H1 (cell line): ENCODE measurements around the gene UBE2H. TPM values are rescaled to one million over a fixed set of nuclear protein-coding genes. Genes with fewer than 3 reads are reported as not detected.

Experiments
- CTCF ChIA-PET: fragments of 300-600 bp; sonication (Branson Sonifier 250); formaldehyde crosslinking; loops from one replicate; lab custom pipeline; 2021; ENCODE audit not compliant: partially characterized antibody; lab: Charles Lee
- POLR2A ChIA-PET: fragments of 300-600 bp; sonication (Branson Sonifier 250); formaldehyde crosslinking; loops from one replicate; lab custom pipeline; 2021; ENCODE audit warnings: inconsistent platforms; ENCODE audit not compliant: partially characterized antibody; lab: Charles Lee
- DNase-seq, 2 experiments: peaks; one replicate each; pipeline versions ENCODE4 v3.0.0 to v3.0.0-alpha.2; 2010 to 2022; ENCODE audit warnings: low spot score in 2 of 2, low read depth in 1 of 2, mixed read lengths in 1 of 2
- FAIRE-seq: peaks from 2 replicates; lab custom pipeline; 2011; peaks lifted over from hg19 to GRCh38; lab: Jason Lieb, UNC
- H2AFZ ChIP-seq: 2 replicates; pipeline ENCODE4 v1.8.1; 2012; ENCODE audit warnings: low read length, inconsistent platforms
- H2AK5ac ChIP-seq: 2 replicates; pipeline ENCODE4 v1.6.1; 2013; ENCODE audit warnings: low read depth, low read length
- H2BK120ac ChIP-seq: replicated peaks from 2 replicates; pipeline ENCODE3; 2013; ENCODE audit warnings: low read depth, low read length, inconsistent platforms
- H2BK12ac ChIP-seq: 2 replicates; pipeline ENCODE4 v1.6.1; 2013; ENCODE audit warnings: low read depth, low read length
- H2BK15ac ChIP-seq: 2 replicates; pipeline ENCODE4 v1.6.1; 2013; ENCODE audit warnings: low read length
- H2BK20ac ChIP-seq: 2 replicates; pipeline ENCODE4 v1.6.1; 2013; ENCODE audit warnings: low read length
- H2BK5ac ChIP-seq: 2 replicates; pipeline ENCODE4 v1.6.1; 2013; ENCODE audit warnings: low read depth, low read length
- H3K14ac ChIP-seq: 2 replicates; pipeline ENCODE4 v1.6.1; 2013; ENCODE audit warnings: inconsistent platforms; ENCODE audit not compliant: insufficient read length
- H3K18ac ChIP-seq: 2 replicates; pipeline ENCODE4 v1.6.1; 2013; ENCODE audit warnings: low read length; ENCODE audit errors: extremely low read depth
- H3K23ac ChIP-seq: 2 replicates; pipeline ENCODE4 v1.6.1; 2013; ENCODE audit warnings: inconsistent platforms; ENCODE audit not compliant: insufficient read length
- H3K23me2 ChIP-seq: 2 replicates; pipeline ENCODE4 v1.6.1; 2013; ENCODE audit warnings: low read depth, low read length
- H3K27ac ChIP-seq: 2 replicates; pipeline ENCODE4 v1.6.1; 2011; ENCODE audit warnings: low read depth, low read length, inconsistent platforms
- H3K27me3 ChIP-seq, 4 experiments: replicated peaks in 1 of 4; 1 replicate in 1 of 4; 2 replicates in 3 of 4; pipeline versions ENCODE4 v1.6.1 to v1.8.1; 2011 to 2013; ENCODE audit warnings: low read length in 3 of 4, mild to moderate bottlenecking in 3 of 4, inconsistent platforms in 2 of 4, mixed read lengths in 2 of 4, moderate library complexity in 1 of 4; ENCODE audit not compliant: control insufficient read depth in 3 of 4, insufficient read depth in 3 of 4; ENCODE audit errors: extremely low read depth in 1 of 4
- H3K36me3 ChIP-seq, 4 experiments: 2 replicates each; pipeline versions ENCODE4 v1.6.1 to v1.8.1; 2011 to 2013; ENCODE audit warnings: mild to moderate bottlenecking in 4 of 4, low read length in 3 of 4, moderate library complexity in 2 of 4, control low read depth in 1 of 4, inconsistent platforms in 1 of 4; ENCODE audit not compliant: insufficient read depth in 4 of 4, control insufficient read depth in 2 of 4
- H3K4ac ChIP-seq: replicated peaks from 2 replicates; pipeline ENCODE3; 2013; ENCODE audit warnings: low read length, low read depth, mixed read lengths, inconsistent platforms; ENCODE audit not compliant: insufficient read length
- H3K4me1 ChIP-seq, 4 experiments: replicated peaks in 1 of 4; 1 replicate in 1 of 4; 2 replicates in 3 of 4; pipeline versions ENCODE4 v1.6.1 to v1.8.1; 2011 to 2013; ENCODE audit warnings: low read length in 3 of 4, inconsistent platforms in 2 of 4, mixed read lengths in 1 of 4; ENCODE audit not compliant: insufficient read depth in 4 of 4, control insufficient read depth in 3 of 4
- H3K4me2 ChIP-seq, 2 experiments: 2 replicates each; pipeline versions ENCODE4 v1.6.1 to v1.8.1; 2011 to 2013; ENCODE audit warnings: low read depth in 2 of 2, low read length in 2 of 2, control low read depth in 1 of 2, inconsistent platforms in 1 of 2, mild to moderate bottlenecking in 1 of 2; ENCODE audit not compliant: insufficient read depth in 1 of 2
- H3K4me3 ChIP-seq, 4 experiments: fragments of 200-600, 300-600 bp in 1 of 4; sonication (generic), shearing (Covaris generic), sonication (Bioruptor Twin) in 1 of 4; 2 replicates each; pipeline versions ENCODE4 v1.5.1 to v1.8.1; 2011 to 2016; ENCODE audit warnings: low read length in 4 of 4, low read depth in 3 of 4, control low read depth in 2 of 4, inconsistent platforms in 2 of 4, mild to moderate bottlenecking in 2 of 4, mixed read lengths in 1 of 4, moderate library complexity in 1 of 4; ENCODE audit not compliant: insufficient read depth in 2 of 4; ENCODE audit errors: extremely low read depth in 1 of 4
- H3K56ac ChIP-seq: replicated peaks from 2 replicates; pipeline ENCODE3; 2013; ENCODE audit warnings: low read depth, mild to moderate bottlenecking, mixed read lengths, low read length, inconsistent platforms; ENCODE audit not compliant: insufficient read length
- H3K79me1 ChIP-seq: 2 replicates; pipeline ENCODE4 v1.6.1; 2013; ENCODE audit warnings: low read depth, low read length, control low read depth
- H3K79me2 ChIP-seq, 2 experiments: 2 replicates each; pipeline versions ENCODE4 v1.6.1 to v1.8.1; 2012 to 2013; ENCODE audit warnings: low read length in 2 of 2, mild to moderate bottlenecking in 2 of 2, inconsistent platforms in 1 of 2; ENCODE audit not compliant: insufficient read depth in 2 of 2, control insufficient read depth in 1 of 2
- H3K9ac ChIP-seq, 4 experiments: replicated peaks in 1 of 4; 1 replicate in 1 of 4; 2 replicates in 3 of 4; pipeline versions ENCODE4 v1.6.1 to v1.8.1; 2011 to 2013; ENCODE audit warnings: low read depth in 3 of 4, low read length in 3 of 4, control low read depth in 2 of 4, mild to moderate bottlenecking in 2 of 4, moderate library complexity in 2 of 4, inconsistent platforms in 1 of 4; ENCODE audit errors: extremely low read depth in 1 of 4
- H3K9me3 ChIP-seq, 2 experiments: 2 replicates each; pipeline versions ENCODE4 v1.6.1 to v1.8.1; 2012 to 2013; ENCODE audit warnings: mild to moderate bottlenecking in 2 of 2, moderate library complexity in 2 of 2, control low read depth in 1 of 2, inconsistent platforms in 1 of 2, low read depth in 1 of 2, low read length in 1 of 2, mixed read lengths in 1 of 2; ENCODE audit not compliant: insufficient read depth in 2 of 2
- H4K20me1 ChIP-seq, 2 experiments: replicated peaks in 1 of 2; 2 replicates each; pipeline versions ENCODE3 to v1.8.1; 2011 to 2013; ENCODE audit warnings: inconsistent platforms in 2 of 2, low read length in 2 of 2, mild to moderate bottlenecking in 1 of 2; ENCODE audit not compliant: insufficient read depth in 2 of 2, control insufficient read depth in 1 of 2
- H4K5ac ChIP-seq: 2 replicates; pipeline ENCODE4 v1.6.1; 2013; ENCODE audit warnings: low read length, low read depth, mixed read lengths, inconsistent platforms; ENCODE audit not compliant: insufficient read length
- H4K8ac ChIP-seq: 2 replicates; pipeline ENCODE4 v1.8.0; 2013; ENCODE audit warnings: mild to moderate bottlenecking, moderate library complexity, low read length, inconsistent platforms; ENCODE audit not compliant: insufficient read depth; ENCODE audit errors: extremely low read depth
- H4K91ac ChIP-seq: replicated peaks from 2 replicates; pipeline ENCODE3; 2013; ENCODE audit warnings: low read length, mixed read lengths, inconsistent platforms; ENCODE audit not compliant: insufficient read length
- BCL11A ChIP-seq, 2 experiments: IDR thresholded peaks; one replicate each; pipeline ENCODE4 v1.6.1; 2011; ENCODE audit warnings: low read depth in 2 of 2, low read length in 2 of 2, mild to moderate bottlenecking in 2 of 2
- CBX5 ChIP-seq: fragments of 300-800, 300-1000 bp; sonication (generic); IDR thresholded peaks from 2 replicates; pipeline ENCODE4 v1.7.1; 2016; ENCODE audit warnings: antibody characterized with exemption, low read length, low read depth
- CHD1 ChIP-seq: IDR thresholded peaks from 2 replicates; pipeline ENCODE4 v1.6.1; 2012; ENCODE audit warnings: low read depth, low read length, improper control_type of control experiment
- CHD2 ChIP-seq: IDR thresholded peaks from 2 replicates; pipeline ENCODE4 v1.6.1; 2012; ENCODE audit warnings: low read length, improper control_type of control experiment
- FOSL1 ChIP-seq: IDR thresholded peaks from 2 replicates; pipeline ENCODE4 v1.6.1; 2011; ENCODE audit warnings: mild to moderate bottlenecking, low read depth, low read length, moderate library complexity; ENCODE audit not compliant: insufficient read depth
- GABPA ChIP-seq: IDR thresholded peaks from 2 replicates; pipeline ENCODE4 v1.6.1; 2011; ENCODE audit warnings: mild to moderate bottlenecking, low read length, moderate library complexity, borderline replicate concordance; ENCODE audit not compliant: insufficient read depth
- GTF2F1 ChIP-seq: IDR thresholded peaks from 2 replicates; pipeline ENCODE4 v1.6.1; 2012; ENCODE audit warnings: low read depth, low read length, improper control_type of control experiment, borderline replicate concordance
- JUN ChIP-seq: IDR thresholded peaks from 2 replicates; pipeline ENCODE4 v1.6.1; 2011; ENCODE audit warnings: low read depth, mild to moderate bottlenecking, improper control_type of control experiment, low read length
- MAFK ChIP-seq: IDR thresholded peaks from 2 replicates; pipeline ENCODE4 v1.6.1; 2012; ENCODE audit warnings: low read depth, mild to moderate bottlenecking, improper control_type of control experiment, low read length
- RAD21 ChIP-seq, 2 experiments: IDR thresholded peaks in 1 of 2; conservative IDR thresholded peaks in 1 of 2; 2 replicates each; pipeline ENCODE4 v1.6.1; 2011; ENCODE audit warnings: low read depth in 2 of 2, low read length in 2 of 2, improper control_type of control experiment in 1 of 2, inconsistent platforms in 1 of 2, mild to moderate bottlenecking in 1 of 2, moderate library complexity in 1 of 2
- SIN3A ChIP-seq, 2 experiments: IDR thresholded peaks in 1 of 2; conservative IDR thresholded peaks in 1 of 2; 2 replicates each; pipeline ENCODE4 v1.6.1; 2011 to 2012; ENCODE audit warnings: low read length in 2 of 2, improper control_type of control experiment in 1 of 2, low read depth in 1 of 2, mild to moderate bottlenecking in 1 of 2
- SRF ChIP-seq: IDR thresholded peaks from 2 replicates; pipeline ENCODE4 v1.6.1; 2011; ENCODE audit warnings: mild to moderate bottlenecking, low read depth, low read length, moderate library complexity
- SUZ12 ChIP-seq: fragments of 200-600 bp; sonication (generic); IDR thresholded peaks from 2 replicates; pipeline ENCODE4 v1.6.1; 2012; ENCODE audit warnings: mild to moderate bottlenecking, inconsistent platforms, low read length, moderate library complexity, mixed read lengths
- ZNF274 ChIP-seq: IDR thresholded peaks from 2 replicates; pipeline ENCODE4 v1.7.0; 2012; ENCODE audit warnings: low read length, borderline replicate concordance; ENCODE audit errors: extremely low read depth
- WGBS, 2 experiments: shearing (Covaris generic) in 1 of 2; methylation state at CpG; one replicate each; pipeline versions ENCODE4 v1.1.6 to v1.1.7; 2013 to 2015; ENCODE audit warnings: low lambda C conversion rate in 2 of 2, mixed read lengths in 2 of 2, inconsistent platforms in 1 of 2, low coverage in 1 of 2, missing lambda C conversion rate in 1 of 2; ENCODE audit not compliant: insufficient replicate concordance in 2 of 2, insufficient coverage in 1 of 2, insufficient read length in 1 of 2; ENCODE audit errors: extremely low coverage in 1 of 2, missing lambda C conversion rate in 1 of 2; 5-methylcytosine and 5-hydroxymethylcytosine counted together
- polyA plus RNA-seq, 7 experiments: library from polyadenylated mRNA; depleted of rRNA in 3 of 7; stranded (reverse) in 5 of 7; unstranded in 2 of 7; fragments of >200 nt in 5 of 7; fragments of 200-250 nt in 2 of 7; gene quantifications; 1 replicate in 5 of 7; 2 replicates in 1 of 7; 4 replicates in 1 of 7; pipeline versions ENCODE4 v1.2.1 to v1.2.3, GENCODE V29; 2011 to 2013; ENCODE audit warnings: missing spikeins in 2 of 7, mixed read lengths in 2 of 7
- total RNA-seq: library from RNA; stranded (reverse); fragmentation: NEBNext Ultra II Directional; extraction: Animal tissue kit (Norgen Biotek cat#: 25700); gene quantifications from 2 replicates; pipeline ENCODE4 v1.2.1, GENCODE V29; 2021

Gene UBE2H
- total and polyA plus RNA-seq, 2 of the 8 experiments (the other 6 are each of a cell fraction or from before 2014, with no cell fraction given) = 30.6 to 62.2 TPM

DNA sequence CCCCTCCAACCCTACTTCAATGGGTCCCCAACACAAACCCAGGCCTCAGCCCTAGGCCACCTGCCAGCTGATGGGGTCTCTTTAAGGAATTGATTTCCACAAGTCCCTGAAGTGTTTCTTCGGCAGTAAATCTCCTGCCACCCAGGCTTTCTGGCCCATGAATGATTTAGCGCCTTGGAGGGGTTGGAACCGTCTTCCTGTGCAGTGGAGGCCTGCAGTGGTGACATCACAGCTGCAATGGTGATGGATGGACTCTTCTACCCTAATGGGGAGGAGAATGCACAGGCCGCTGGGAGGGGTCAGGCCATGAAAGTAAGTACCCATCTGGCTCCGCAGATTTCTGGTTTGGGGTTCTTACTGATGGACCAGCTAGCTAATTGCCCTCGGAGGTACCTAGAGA is 163.8 kb downstream of the UBE2H start:
- Histone ChIP-seq H3K36me3 (no peaks in the 10 kb centered on the region), H3K79me2 (no peaks in the 10 kb centered on the region), H3K18ac (no peak overlapping the region), H2BK12ac (no peak overlapping the region), H3K79me1 (no peaks in the 10 kb centered on the region), H3K4me1 (peaks cover 6 to 23% (median 15%) of the 10 kb centered on the region in 4 experiments), H3K4me2 (no peak overlapping the region), H2BK120ac (no peak overlapping the region), H3K14ac (no peak overlapping the region), H4K91ac (no peak overlapping the region), H3K9me3 (no peaks in the 10 kb centered on the region), H4K5ac (no peak overlapping the region), H3K23ac (no peak overlapping the region), H3K56ac (no peak overlapping the region), H2AK5ac (no peak overlapping the region), H3K4me3 (no peak overlapping the region), H2BK20ac (no peak overlapping the region), H3K4ac (no peak overlapping the region), H4K8ac (no peak overlapping the region), H4K20me1 (peaks cover 12 to 14% of the 10 kb centered on the region in 2 experiments), H3K9ac (no peak overlapping the region), H2BK5ac (no peak overlapping the region), H2AFZ (no peak overlapping the region), H2BK15ac (no peak overlapping the region), H3K27ac (no peak overlapping the region), H3K23me2 (peaks cover 4% of the 10 kb centered on the region; the same call in 1 of the 2 replicates), H3K27me3 (peaks cover 33 to 71% (median 65%) of the 10 kb centered on the region in 4 experiments)
- no peak for DNase-seq
- FAIRE-seq = no peak
- CTCF ChIA-PET = interaction anchor here (0.8 to 1.7 kb wide), 7 partner anchors 11 to 125 kb away, joined by 3 to 5 read pairs (median 4); no protein-coding TSS in a partner anchor
- 99% methylated on average over 6 of the region's 6 CpGs; no CpG with 5 or more reads in 1 of the 2 experiments for WGBS, 2 experiments
- POLR2A ChIA-PET = interaction anchor here (1.4 to 4.7 kb wide), 3 partner anchors 9 to 16 kb away, joined by 4 to 20 read pairs (median 7); no protein-coding TSS in a partner anchor
- TF ChIP-seq CBX5 (no peak), SIN3A (conservative IDR thresholded peaks at IDR 0.05 in 1 of 2, IDR thresholded peaks at IDR 0.05 in 1 of 2; ENCODE audit: low read depth in 1 of 2, low read length in 2 of 2) (no peak), SUZ12 (no peak; the same call in 1 of the 2 replicates), CHD1 (no peak), BCL11A (IDR thresholded peaks at IDR 0.05; ENCODE audit: low read depth in 2 of 2, low read length in 2 of 2) (no peak), FOSL1 (no peak), JUN (no peak), RAD21 (IDR thresholded peaks at IDR 0.05 in 1 of 2, conservative IDR thresholded peaks at IDR 0.05 in 1 of 2; ENCODE audit: low read depth in 2 of 2, low read length in 2 of 2) (no peak), GTF2F1 (no peak), CHD2 (no peak), MAFK (no peak), SRF (no peak), ZNF274 (no peak), GABPA (no peak)
